Measurements from ENCODE around the gene MECP2. TPM values are rescaled to one million over a fixed set of nuclear protein-coding genes. Genes with fewer than 3 reads are reported as not detected.

Gene MECP2
- total and polyA plus RNA-seq, 2 of the 13 experiments (the other 11 are each of a cell fraction or from before 2014, with no cell fraction given), result 7.9 to 18.1 TPM

DNA sequence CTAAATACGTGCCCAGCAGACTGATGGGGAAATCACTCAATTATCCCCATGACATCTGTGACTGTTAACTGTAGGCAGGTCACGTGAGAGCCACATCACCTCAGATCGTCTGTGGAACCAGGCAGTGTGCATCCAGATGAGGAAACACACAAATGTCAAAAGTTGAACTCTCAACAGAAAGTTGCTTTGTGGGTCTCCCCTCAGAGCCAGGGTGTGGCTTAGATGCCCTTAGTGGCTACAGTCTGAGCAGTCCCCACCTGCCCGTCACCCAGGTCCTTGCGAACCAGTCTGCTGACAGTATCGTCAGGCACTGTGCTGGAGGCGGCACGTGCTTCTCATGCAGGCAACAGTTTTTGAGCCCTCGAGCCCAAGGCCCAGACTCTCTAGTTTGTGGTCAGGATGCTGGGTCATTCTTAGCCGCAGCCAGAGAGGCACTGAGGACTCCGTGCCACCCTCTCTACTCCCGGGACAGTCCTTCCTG lies 114.2 kb downstream of the MECP2 start (continued):
- TF ChIP-seq HNF4G (IDR thresholded peaks at IDR 0.05; ENCODE audit: borderline replicate concordance, low read depth, low read length) (no peak), HNF4G (CRISPR knock-in tag; IDR thresholded peaks at IDR 0.05; ENCODE audit: borderline replicate concordance, low read depth) (no peak), SIX1 (CRISPR knock-in tag; IDR thresholded peaks at IDR 0.05; ENCODE audit: borderline replicate concordance) (no peak)

GRCh38 chrX:153981771-153982533 lies 115.6 kb downstream of the MECP2 start:
- Histone ChIP-seq H3K4me2 (ENCODE audit: low read depth, low read length) (no peak overlapping the region), H3K27me3 (ENCODE audit: control insufficient read depth in 1 of 2, insufficient read depth in 2 of 2, low read length in 2 of 2) (no peaks in the 10 kb centered on the region), H3K9me3 (ENCODE audit: low read length) (no peaks in the 10 kb centered on the region), H2AFZ (ENCODE audit: low read length) (no peak overlapping the region), H3K36me3 (replicated peaks in 1 of 2; ENCODE audit: control insufficient read depth in 1 of 2, insufficient read depth in 2 of 2, low read length in 2 of 2) (no peaks in the 10 kb centered on the region), H3K9ac (ENCODE audit: insufficient read depth, low read depth, low read length) (no peak overlapping the region), H3K4me1 (ENCODE audit: insufficient read depth, low read length) (peaks cover 16% of the 10 kb centered on the region), H4K20me1 (ENCODE audit: insufficient read depth, low read length) (no peaks in the 10 kb centered on the region), H3K4me3 (replicated peaks in 1 of 3; ENCODE audit: insufficient read depth in 1 of 3, low read depth in 2 of 3, low read length in 3 of 3) (no peak overlapping the region), H3K79me2 (ENCODE audit: insufficient read depth, low read length) (no peaks in the 10 kb centered on the region), H3K27ac (ENCODE audit: extremely low read length, insufficient read depth, low read length) (no peak overlapping the region)
- 100% methylated on average over 7 of the region's 52 CpGs for WGBS (ENCODE audit: low lambda C conversion rate)
- no peak for ATAC-seq
- no TSS peak for BruUV-seq (replicated peaks)
- DNase-seq (ENCODE audit: low spot score), result no peak
- POLR2A ChIA-PET, result no interaction called here
- in situ Hi-C loops (cut with HindIII; ENCODE audit: extremely low pct_ligation_motif_present, low pct_unique_long_range_greater_than_20kb), result no loop called here
- FAIRE-seq, result no peak
- TF ChIP-seq PTBP1 (IDR thresholded peaks at IDR 0.05; ENCODE audit: low read depth, low read length, poor library complexity, severe bottlenecking) (no peak), YEATS4 (CRISPR knock-in tag; IDR thresholded peaks at IDR 0.05; ENCODE audit: borderline replicate concordance) (no peak), XBP1 (CRISPR knock-in tag; IDR thresholded peaks at IDR 0.05) (no peak), HNF4A (CRISPR knock-in tag; IDR thresholded peaks at IDR 0.05) (no peak)
- TF ChIP-seq, protein P1, sequence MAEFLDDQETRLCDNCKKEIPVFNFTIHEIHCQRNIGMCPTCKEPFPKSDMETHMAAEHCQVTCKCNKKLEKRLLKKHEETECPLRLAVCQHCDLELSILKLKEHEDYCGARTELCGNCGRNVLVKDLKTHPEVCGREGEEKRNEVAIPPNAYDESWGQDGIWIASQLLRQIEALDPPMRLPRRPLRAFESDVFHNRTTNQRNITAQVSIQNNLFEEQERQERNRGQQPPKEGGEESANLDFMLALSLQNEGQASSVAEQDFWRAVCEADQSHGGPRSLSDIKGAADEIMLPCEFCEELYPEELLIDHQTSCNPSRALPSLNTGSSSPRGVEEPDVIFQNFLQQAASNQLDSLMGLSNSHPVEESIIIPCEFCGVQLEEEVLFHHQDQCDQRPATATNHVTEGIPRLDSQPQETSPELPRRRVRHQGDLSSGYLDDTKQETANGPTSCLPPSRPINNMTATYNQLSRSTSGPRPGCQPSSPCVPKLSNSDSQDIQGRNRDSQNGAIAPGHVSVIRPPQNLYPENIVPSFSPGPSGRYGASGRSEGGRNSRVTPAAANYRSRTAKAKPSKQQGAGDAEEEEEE (CRISPR knock-in tag; IDR thresholded peaks at IDR 0.05; ENCODE audit: borderline replicate concordance), result no peak
- TF ChIP-seq, protein P2, sequence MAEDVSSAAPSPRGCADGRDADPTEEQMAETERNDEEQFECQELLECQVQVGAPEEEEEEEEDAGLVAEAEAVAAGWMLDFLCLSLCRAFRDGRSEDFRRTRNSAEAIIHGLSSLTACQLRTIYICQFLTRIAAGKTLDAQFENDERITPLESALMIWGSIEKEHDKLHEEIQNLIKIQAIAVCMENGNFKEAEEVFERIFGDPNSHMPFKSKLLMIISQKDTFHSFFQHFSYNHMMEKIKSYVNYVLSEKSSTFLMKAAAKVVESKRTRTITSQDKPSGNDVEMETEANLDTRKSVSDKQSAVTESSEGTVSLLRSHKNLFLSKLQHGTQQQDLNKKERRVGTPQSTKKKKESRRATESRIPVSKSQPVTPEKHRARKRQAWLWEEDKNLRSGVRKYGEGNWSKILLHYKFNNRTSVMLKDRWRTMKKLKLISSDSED (CRISPR knock-in tag; IDR thresholded peaks at IDR 0.05), result no peak
- CTCF ChIA-PET (ENCODE audit: low intra/inter-chr PET ratio, low total read pairs), result no interaction called here
- intact Hi-C loops (cut with micrococcal nuclease; ENCODE audit: unreplicated experiment), result no loop called here
